ENCODE measurements around the gene MRPL16.
A peak's percentile ranks its signal among the peaks of the same experiment; 100 is the strongest.

The MRPL16 gene

GRCh38 chr11:59810911-59811259 is 307 bp upstream of the MRPL16 start:
- TF ChIP-seq CTCF (IDR thresholded peaks at IDR 0.05) (no peak), ZFX (IDR thresholded peaks at IDR 0.05; ENCODE audit: borderline replicate concordance) (no peak)
- H3K27ac ChIP-seq, result peak overlapping the region; percentile 85

GRCh38 chr11:59807047-59807610 is 3.4 kb downstream of the MRPL16 start:
- TF ChIP-seq ZFX (IDR thresholded peaks at IDR 0.05; ENCODE audit: borderline replicate concordance) (no peak), CTCF (IDR thresholded peaks at IDR 0.05) (no peak)
- no peak overlapping the region for H3K27ac ChIP-seq

- no peak for TF ChIP-seq ZFX (IDR thresholded peaks at IDR 0.05; ENCODE audit: borderline replicate concordance)
- TF ChIP-seq CTCF (IDR thresholded peaks at IDR 0.05), result no peak
- H3K27ac ChIP-seq, result no peak overlapping the region
These were observed 6.5 kb downstream of the MRPL16 start for GRCh38 chr11:59804061-59804460.

GRCh38 chr11:59802639-59803176 is 7.9 kb downstream of the MRPL16 start:
- TF ChIP-seq CTCF (IDR thresholded peaks at IDR 0.05) (peak; percentile 69), ZFX (IDR thresholded peaks at IDR 0.05; ENCODE audit: borderline replicate concordance) (no peak)
- H3K27ac ChIP-seq, result peak overlapping the region; percentile 22; the same call in 1 of the 2 replicates

- no peak for TF ChIP-seq CTCF (IDR thresholded peaks at IDR 0.05)
- no peak for TF ChIP-seq ZFX (IDR thresholded peaks at IDR 0.05; ENCODE audit: borderline replicate concordance)
- peak overlapping the region; percentile 22; the same call in 1 of the 2 replicates for H3K27ac ChIP-seq
These were observed 8.5 kb downstream of the MRPL16 start for GRCh38 chr11:59801981-59802638.

GRCh38 chr11:59801160-59801706 is 9.3 kb downstream of the MRPL16 start:
- H3K27ac ChIP-seq, result no peak overlapping the region
- TF ChIP-seq CTCF (IDR thresholded peaks at IDR 0.05) (no peak), ZFX (IDR thresholded peaks at IDR 0.05; ENCODE audit: borderline replicate concordance) (no peak)
